GM19452 (cell line): ENCODE results near the gene HOXB6.

Source experiments
- ATAC-seq: cut with Tn5 transposase; IDR thresholded peaks from one replicate; pipeline ENCODE4 v1.9.1; 2021; ENCODE audit not compliant: unreplicated experiment

Gene HOXB6

GRCh38 chr17:48611213-48611612, 6.4 kb upstream of the HOXB6 start:
- ATAC-seq = no peak

- no peak for ATAC-seq
Measured at GRCh38 chr17:48610282-48611211, 5.8 kb upstream of the HOXB6 start, which contains the start of gene HOXB7. TSS of gene HOXB7 (minus strand) at chr17:48611017. CDS start at chr17:48610918, 99 bp downstream.

- ATAC-seq = no peak
Measured at GRCh38 chr17:48609759-48610281, 5.0 kb upstream of the HOXB6 start.

- ATAC-seq = no peak
Measured at GRCh38 chr17:48609033-48609432, 4.2 kb upstream of the HOXB6 start.

GRCh38 chr17:48608494-48608834, 3.7 kb upstream of the HOXB6 start:
- ATAC-seq = no peak

GRCh38 chr17:48606892-48607614, 2.3 kb upstream of the HOXB6 start:
- no peak for ATAC-seq

- ATAC-seq = no peak
Measured at GRCh38 chr17:48605991-48606891, 1.5 kb upstream of the HOXB6 start.

- ATAC-seq = no peak
Measured at GRCh38 chr17:48605409-48605919, 678 bp upstream of the HOXB6 start.

GRCh38 chr17:48603959-48604769, 622 bp downstream of the HOXB6 start:
- no peak for ATAC-seq

GRCh38 chr17:48601539-48602425, 3.0 kb downstream of the HOXB6 start:
- ATAC-seq = no peak

- ATAC-seq = no peak
Measured at GRCh38 chr17:48601207-48601538, 3.6 kb downstream of the HOXB6 start.

- ATAC-seq = no peak
Measured at GRCh38 chr17:48600244-48601098, 4.3 kb downstream of the HOXB6 start.

- ATAC-seq = no peak
Measured at GRCh38 chr17:48599354-48599753, 5.4 kb downstream of the HOXB6 start.

- no peak for ATAC-seq
Measured at GRCh38 chr17:48598736-48599135, 6.0 kb downstream of the HOXB6 start.

- ATAC-seq = no peak
Measured at GRCh38 chr17:48597778-48598631, 6.8 kb downstream of the HOXB6 start.

- no peak for ATAC-seq
Measured at GRCh38 chr17:48597528-48597777, 7.3 kb downstream of the HOXB6 start.

- ATAC-seq = no peak
Measured at GRCh38 chr17:48596735-48597527, 7.9 kb downstream of the HOXB6 start.
